ENCODE measurements around the gene PRSS35.
"Not testable (repeated sequence)": the region's sequence is repeated elsewhere in the genome, so short reads cannot be mapped to it uniquely, and the experiment has no call there.

PRSS35 gene, protein sequence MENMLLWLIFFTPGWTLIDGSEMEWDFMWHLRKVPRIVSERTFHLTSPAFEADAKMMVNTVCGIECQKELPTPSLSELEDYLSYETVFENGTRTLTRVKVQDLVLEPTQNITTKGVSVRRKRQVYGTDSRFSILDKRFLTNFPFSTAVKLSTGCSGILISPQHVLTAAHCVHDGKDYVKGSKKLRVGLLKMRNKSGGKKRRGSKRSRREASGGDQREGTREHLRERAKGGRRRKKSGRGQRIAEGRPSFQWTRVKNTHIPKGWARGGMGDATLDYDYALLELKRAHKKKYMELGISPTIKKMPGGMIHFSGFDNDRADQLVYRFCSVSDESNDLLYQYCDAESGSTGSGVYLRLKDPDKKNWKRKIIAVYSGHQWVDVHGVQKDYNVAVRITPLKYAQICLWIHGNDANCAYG

DNA sequence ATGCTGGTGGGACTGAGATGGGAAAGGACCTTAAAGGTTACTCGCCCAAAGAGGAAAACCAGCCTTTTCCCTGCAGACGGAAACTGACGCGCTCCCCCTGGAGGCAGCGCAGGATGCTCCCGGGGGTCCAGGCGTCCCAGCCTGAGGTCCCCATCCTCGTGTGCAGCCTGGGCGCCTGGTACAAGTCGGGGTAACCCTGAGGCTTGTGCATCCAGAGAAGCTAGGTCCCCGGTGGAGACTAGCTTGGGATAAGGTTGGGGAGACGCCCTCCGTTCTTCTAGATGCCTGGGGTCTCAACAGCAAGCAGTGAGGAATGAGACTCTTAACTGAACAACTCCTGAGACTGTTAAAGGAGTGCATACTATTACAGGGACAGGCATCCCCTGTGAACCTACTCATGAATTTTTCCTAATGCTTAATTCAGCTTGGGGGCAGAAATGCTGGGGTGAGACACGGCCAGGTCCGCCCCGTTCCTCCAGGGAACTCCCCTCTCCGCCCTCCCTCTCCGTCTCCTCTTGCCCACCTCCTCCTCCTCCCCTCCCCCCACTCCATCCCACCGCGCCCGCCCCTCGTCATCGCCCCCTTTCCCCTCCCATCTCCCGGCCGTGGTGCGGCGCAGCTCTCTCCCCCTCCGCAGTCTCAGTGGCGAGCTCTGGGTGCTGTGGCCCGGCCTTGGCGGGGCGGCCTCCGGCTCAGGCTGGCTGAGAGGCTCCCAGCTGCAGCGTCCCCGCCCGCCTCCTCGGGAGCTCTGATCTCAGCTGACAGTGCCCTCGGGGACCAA lies at the start of gene PRSS35:
PRSS35 (plus strand) TSS at position 634 of the 781 bp plus-strand sequence. CDS start 10,908 bp downstream, outside the sequence.
- DNase-seq (ENCODE audit: low read depth): no peak

DNA sequence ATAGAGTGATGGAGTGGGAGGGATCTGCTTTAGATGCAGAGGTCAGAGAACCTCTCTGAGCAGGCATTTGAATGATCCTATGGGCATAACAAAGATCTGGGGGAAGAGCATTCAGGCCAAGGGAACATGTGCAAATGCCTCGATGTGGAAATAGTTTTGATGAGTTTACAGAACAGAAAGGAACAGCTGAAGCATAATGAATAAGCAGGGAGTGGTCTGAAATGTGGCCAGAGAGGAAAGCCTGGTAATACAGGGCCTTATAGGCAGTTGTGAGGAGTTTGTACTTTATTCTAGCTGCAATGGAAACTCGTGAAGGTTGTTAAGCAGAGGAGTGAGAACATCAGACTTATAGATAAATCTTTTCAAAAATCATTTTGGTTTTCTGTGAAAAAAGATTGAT lies 48.4 kb upstream of the PRSS35 start:
- no peak for DNase-seq (ENCODE audit: low read depth)

DNA sequence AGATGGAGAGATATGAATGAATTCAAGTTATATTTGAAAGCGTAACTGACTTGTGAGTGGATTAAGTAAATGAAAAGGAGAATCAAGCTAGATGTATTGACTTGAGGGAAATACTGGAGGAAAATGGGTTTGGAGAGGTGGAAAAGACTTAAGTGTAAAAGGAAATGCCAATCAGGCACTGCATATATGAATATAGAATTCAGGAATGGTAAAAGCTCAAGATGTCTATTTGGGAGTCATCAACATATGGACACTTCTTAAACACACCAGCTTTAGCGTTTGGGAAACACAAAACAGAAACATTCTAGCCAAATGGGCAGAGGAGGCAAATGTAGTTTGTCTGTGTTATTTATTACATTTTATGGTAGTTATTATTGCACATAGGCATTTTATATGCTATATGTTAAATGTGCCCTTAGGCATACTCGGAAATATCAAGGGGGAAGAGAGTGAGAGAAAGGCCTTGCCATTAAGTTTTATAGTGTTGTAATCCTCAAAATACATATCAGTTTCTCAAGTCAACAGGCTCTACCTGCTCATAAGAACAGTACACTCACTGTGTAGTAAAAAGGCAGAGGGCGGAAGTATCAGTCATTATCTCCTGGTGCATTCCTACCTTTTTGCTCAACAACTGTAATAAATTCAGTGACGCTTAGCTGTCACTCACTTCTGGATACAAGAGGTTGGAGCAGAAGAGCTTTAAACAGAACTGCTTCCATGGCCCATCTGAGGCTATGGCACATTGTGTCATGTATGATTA lies 47.8 kb upstream of the PRSS35 start:
- no peak for DNase-seq (ENCODE audit: low read depth)

DNA sequence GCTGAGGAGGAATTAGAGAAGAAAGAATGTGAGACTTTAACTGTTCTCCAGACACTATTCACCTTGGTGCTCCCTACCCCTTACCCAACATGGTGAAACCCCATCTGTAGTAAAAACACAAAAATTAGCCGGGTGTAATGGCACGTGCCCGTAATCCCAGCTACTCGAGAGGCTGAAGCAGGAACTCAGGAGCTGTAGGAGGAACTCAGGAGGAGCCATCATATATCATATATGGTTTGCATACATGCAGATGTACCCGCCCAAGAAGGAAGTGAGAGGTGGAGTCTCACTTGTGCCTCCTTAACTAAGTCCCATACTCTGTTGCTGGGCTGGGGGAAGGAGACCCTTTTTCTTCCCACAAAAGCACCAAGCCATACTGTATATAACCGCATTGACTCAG lies 46.0 kb upstream of the PRSS35 start:
- no peak for DNase-seq (ENCODE audit: low read depth)

DNA sequence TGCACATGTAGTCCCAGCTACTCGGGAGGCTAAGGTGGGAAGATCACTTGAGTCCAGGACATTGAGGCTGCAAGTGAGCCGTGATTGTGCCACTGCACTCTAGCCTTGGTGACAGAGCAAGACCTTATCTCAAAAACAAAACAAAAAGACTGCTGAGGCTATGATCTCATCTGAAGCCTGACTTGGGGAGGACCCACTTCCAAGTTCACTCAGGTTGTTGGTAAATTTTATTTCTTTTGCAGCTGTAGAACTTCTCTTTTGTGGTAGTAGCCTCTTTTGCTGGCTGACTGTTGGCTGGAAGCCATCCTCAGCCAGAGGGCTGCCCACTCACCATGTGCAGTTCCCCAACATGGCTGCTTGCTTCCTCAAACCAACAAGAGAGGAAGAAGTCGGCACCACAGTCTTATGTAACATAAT lies 44.7 kb upstream of the PRSS35 start:
- DNase-seq (ENCODE audit: low read depth): no peak

DNA sequence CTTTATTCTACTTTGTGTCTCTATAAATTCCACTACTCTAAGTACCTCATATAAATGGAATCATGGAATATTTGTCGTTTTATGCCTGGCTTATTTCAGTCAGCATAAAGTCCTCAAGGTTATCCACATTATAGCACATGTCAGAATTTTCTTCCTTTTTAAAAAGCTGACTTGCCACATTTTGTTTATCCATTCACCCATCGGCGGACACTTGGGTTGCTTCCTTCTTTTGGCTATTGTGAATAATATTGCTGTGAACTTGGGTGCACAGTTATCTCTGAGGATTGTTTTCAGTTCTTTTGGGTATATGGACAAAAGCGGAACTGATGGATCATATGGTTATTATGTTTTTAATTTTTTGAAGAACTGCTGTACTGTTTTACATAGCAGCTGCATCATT lies 42.3 kb upstream of the PRSS35 start:
- no peak for DNase-seq (ENCODE audit: low read depth)

DNA sequence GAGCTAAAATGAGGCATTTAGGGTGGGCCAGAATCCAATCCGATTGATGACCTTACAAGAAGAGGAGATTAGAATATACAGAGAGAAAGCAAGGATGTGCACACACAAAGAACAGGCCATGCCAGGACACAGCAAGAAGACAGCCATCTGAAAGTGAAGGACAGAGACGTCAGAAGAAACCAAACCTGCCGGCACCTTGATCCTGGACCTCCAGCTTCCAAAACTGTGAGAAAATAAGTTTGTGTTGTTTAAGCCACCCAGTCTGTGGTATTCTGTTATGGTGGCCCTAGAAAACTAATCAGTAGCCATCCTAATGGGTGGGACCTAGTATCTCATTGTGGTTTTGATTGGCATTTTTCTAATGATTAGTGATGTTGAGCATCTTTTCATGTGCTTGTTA lies 41.7 kb upstream of the PRSS35 start:
- no peak for DNase-seq (ENCODE audit: low read depth)

DNA sequence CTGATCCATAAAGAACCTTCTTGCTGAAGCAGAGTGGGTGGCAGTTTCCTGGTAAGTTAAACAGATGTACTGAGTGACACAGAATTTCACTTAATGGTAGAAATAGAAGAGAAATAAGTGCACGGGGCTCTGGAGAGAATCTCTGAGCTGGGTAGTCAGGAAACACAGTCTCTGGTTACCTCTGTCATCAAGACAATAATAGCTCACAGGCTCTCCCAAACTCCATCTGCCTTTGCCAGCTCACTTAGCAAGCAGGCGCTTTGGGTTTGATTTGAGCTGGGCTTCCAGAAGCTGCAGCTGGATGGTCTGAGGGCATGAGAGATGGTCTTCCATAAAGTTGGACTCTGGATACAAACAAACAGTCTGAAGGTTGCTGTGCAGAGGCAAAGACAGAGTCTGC lies 39.6 kb upstream of the PRSS35 start:
- DNase-seq (ENCODE audit: low read depth): no peak

DNA sequence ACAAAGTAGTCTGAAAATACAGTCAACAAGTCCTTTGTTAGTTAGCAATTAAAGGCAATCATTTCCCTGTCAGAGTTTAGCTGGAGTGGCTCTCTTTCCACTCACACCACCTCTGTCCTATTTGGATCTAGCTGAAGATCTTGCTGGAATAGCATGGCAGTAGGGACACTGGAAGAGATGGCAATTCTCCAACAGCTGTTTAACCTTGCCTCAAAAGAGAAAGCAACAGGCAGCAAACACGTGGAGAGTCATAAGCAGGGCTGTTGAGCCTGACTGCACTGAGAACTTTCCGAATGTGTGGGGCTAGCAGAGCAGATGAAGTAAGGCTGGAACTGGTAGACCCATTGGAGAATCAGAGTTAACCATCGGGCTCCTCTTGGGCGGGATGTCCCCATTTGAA lies 38.0 kb upstream of the PRSS35 start:
- DNase-seq (ENCODE audit: low read depth): no peak

DNA sequence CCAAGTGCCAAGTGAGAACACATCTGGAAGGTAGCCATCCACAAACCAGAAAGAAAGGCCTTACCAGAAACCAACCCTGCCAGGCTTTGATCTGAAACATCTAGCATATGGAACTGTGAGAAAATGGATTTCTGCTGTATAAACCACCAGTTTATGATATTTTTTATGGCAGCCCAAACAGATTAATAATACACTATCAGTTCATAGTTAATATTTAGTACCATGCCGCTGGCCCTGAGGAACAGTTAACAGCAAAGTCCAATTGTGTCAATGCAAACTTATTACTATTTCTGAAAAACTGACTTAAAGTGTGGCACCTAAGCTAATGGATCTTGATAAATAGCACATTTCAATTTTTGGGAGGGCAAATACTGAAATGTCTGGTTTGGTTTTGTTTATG lies 35.4 kb upstream of the PRSS35 start:
- DNase-seq (ENCODE audit: low read depth): no peak

DNA sequence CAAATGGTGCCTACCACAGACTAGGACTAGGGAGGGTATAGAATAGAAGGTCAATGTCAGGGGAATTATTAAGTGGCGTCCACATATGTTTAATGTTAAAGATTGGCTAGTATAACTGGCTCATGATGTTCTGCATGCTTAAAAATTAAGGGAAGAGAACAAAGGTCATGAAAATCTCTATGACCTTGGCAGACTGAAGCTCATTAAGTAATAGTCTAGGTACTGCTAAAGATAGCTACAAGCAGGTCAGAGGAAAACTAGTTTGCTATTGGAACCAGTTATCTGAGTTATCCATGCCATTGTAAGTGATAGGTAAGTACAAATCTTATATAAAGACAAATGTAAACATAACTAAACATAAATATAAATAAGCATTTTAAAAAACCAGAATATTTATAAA lies 32.9 kb upstream of the PRSS35 start:
- DNase-seq (ENCODE audit: low read depth): no peak

DNA sequence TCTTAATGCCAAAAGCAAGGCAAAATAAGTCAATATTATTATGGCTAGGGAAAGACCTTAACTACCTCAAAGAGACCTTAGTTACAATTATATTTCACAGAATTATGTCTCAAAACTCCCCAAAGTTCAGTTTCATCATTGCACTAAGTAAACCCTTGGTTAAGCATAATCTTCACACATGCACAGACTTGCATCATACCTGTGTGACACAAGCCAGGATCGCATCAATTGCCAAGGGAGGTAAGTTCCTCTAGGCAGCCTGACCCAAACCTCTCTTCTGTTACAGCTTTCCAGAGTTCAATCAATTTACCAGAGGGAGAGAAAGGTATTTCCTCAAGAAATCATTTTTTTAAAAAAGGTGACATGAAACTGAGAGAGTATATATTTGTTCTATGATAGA lies 31.9 kb upstream of the PRSS35 start:
- DNase-seq (ENCODE audit: low read depth): no peak

DNA sequence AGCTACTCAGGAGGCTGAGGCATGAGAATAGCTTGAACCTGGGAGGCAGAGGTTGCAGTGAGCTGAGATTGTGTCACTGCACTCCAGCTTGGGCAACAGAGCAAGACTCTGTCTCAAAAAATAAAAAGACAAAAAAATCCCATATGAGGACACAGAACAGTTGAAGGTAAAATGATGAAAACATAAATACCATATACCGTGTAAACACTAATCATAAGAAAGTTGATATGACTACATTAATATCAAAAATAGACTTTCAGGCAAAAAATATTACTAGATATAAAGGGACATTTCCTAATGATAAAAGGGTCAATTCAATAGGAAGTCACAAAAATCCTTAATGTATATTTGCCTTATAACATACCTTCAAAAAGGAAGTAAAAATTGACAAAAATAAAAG lies 30.4 kb upstream of the PRSS35 start:
- DNase-seq (ENCODE audit: low read depth): not testable (repeated sequence)

DNA sequence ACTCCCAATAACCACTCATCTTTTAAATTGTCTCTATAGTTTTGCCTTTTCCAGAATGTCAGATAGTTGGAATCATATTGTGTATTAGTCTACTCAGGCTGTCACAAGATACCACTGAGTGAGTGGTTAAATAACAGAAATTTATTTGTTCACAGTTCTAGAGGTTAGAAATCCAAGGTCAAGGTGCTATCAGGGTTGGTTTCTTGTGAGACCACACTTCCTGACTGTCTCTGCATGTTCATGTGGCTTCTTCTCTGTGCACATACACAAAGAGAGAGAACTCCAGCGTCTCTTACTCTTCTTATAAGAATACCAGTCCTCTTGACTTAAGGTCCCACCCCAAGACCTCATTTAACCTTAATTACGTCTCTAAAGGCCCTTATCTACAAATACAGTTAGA lies 23.9 kb upstream of the PRSS35 start:
- DNase-seq (ENCODE audit: low read depth): no peak

DNA sequence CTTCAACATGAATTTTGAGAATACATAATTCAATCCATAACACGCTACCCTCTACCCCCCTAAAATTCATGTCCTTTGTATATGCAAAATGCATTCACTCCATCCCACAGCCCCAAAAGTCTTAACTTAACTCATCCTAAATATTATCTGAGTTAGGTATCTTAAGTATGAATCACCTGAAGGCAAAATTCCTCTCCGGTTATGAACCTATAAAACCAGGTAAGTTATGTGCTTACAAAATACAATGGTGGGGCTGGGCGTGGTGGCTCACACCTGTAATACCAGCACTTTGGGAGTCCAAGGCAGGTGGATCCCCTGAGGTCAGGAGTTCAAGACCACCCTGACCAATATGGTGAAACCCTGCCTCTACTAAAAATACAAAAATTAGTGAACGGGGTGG lies 23.5 kb upstream of the PRSS35 start:
- DNase-seq (ENCODE audit: low read depth): no peak

DNA sequence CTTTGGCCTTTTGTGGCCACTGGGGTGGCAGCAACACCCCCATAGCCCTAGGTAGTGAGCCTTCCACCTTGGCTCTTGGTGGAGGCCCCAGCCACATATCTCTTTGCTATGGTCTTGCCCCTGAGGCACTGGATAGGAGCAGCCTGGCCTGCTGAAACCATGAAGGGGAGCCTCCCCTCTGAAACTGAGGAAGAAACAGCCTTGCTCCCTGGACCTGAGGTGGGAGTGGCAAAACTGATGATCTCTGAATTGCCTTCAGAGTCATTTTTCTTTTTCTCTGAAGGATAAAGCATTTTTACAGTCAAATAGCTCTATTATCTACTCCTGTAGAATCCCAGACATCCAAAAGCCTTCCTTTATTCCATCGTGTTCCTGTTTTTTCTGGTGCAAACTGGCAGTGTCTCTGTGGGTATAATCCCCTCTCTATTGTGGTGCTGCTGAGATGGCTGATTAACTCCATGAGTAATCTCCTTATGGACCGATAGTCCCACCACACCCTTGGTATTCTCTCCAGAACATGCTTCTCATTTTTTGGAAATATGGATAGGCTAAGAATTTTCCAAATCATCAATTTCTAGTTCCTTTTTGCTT lies 22.0 kb upstream of the PRSS35 start:
- no peak for DNase-seq (ENCODE audit: low read depth)

DNA sequence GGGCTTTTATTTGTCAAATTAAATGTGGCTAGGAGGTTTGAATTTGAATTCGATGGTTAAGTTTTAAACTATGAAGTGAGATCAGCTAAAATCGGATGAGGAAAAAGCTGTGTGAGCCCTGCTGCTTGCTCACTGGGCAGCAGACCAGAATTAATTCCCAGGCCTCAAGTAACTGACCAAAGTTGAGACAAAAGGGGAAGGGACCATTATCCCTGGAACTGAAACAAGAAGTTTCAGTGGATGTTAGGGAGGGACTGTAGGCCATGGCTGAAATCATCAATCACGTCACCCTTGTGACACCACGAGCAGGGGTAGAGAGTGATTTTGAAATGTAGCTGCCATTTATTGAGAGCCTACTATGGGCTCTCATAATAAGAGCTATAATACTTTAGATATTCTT lies 7.0 kb upstream of the PRSS35 start:
- DNase-seq (ENCODE audit: low read depth): no peak

DNA sequence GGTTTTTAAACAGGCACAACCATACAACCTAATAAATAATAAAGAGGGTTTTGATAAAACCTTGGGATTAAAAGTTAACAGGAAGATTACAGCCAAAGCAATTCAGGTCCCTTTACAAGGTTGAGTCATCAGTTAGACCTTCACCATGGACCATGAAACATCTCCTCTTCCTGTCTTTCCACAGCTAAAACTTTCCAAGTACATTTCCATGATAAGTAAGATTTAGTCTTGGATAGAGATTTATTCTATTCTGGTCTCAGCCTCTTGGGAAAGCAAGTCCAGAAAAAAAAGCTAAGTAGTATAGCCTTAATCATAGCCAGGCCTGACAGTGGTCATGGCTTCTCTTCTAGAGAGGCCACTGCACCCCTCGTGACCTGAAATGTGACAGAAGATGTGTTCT lies 2.9 kb upstream of the PRSS35 start:
- no peak for DNase-seq (ENCODE audit: low read depth)

DNA sequence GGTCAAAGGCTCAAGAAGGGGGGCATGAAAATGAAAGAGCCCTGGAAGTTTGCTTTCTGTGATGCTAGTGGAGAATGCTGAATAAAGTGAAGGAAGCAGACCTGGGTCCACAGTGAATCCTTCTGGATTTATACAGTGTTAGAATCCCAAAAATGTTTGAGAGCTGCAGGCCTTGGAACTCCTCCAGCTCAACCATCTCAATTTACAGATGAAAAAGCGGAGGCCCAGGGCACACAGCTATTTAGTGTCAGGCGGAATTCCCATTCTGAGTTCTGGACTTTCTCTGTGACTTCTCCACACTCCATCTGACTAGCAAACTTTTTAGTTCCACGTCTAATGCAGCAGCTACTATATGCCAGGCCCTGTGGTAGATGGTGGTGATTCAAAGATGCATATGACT lies 1.5 kb upstream of the PRSS35 start:
- DNase-seq (ENCODE audit: low read depth): no peak

DNA sequence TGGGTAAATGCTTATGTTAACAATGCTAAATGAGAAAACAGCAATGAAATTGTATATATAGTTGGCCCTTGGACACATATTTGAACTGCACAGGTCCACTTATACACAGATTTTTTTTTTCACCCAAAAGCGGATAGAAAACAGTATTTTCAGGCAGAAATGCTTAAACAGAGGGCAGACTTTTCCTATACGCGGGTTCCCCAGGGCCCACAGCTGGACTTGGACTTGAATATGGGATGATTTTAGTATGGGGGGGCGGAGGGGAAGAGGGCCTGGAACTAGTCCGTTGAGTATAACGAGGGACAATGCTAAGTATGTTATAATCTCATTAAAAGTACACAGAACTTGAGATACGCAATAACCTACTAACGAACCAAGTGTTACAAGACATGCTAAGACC lies 1.1 kb upstream of the PRSS35 start:
- no peak for DNase-seq (ENCODE audit: low read depth)

DNA sequence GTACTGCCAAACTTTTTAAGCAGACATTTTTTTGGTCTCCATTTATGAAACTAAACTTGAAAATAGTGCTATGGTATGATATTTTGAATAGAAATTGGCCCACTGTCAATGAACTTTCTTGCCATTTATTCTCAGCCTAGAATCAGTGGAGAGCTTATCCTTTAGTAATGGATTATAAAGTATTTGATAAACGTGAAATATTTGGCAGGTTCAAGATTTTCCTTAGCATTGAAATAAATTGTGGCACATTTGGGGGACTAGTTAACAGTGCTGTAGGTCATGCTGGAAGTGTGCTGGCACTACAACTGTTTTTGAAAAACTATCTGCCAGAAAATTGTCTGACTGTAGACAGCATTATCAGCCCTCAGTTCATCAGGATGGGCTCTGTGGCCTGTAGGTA lies 2.1 kb downstream of the PRSS35 start:
- DNase-seq (ENCODE audit: low read depth): no peak

DNA sequence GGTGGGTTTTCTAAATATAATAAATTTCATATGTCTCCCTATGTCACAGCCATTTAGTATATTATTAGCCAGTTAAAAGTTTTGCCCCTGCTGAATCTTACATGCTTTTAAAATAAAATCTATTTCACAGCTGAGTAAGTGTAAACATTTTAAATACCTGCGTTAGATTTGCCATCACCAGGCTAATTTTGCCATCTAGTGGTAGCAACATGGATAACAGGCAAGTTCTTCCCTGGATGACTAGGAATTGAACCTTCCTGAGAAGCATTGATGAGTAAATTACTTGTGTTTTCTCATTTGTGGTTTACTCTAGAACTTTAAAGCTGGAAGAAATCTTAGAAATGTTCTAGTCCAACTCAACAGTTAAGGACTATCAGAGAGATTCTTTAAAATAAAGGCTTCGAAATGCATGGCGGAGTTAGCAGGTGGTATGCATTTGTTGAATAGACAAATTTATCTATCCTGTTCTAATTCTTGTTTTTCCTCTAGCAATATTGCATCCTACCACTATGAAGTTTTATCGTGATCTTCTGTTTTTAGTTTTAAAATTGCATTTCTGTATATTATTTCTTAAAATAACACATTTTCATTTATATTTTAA lies 2.6 kb downstream of the PRSS35 start:
- peak; percentile 35 for DNase-seq (ENCODE audit: low read depth)

All from HS-5 (cell line).